GM21529 (cell line): ENCODE results near the gene RAB3A.

ENCODE experiments used
- ATAC-seq: cut with Tn5 transposase; IDR thresholded peaks from one replicate; pipeline ENCODE4 v1.9.1; 2021; ENCODE audit not compliant: unreplicated experiment

Gene RAB3A

GRCh38 chr19:18203863-18204393 is at the start of gene RAB3A:
TSS of gene RAB3A (minus strand) at chr19:18204042. CDS start at chr19:18202740, 1,302 bp downstream.
- ATAC-seq: peak; percentile 87

GRCh38 chr19:18253130-18253529 is 49.3 kb upstream of the RAB3A start:
- no peak for ATAC-seq

GRCh38 chr19:18252370-18252717 is 48.5 kb upstream of the RAB3A start:
- no peak for ATAC-seq

- ATAC-seq: no peak
Measured at GRCh38 chr19:18251587-18252369, 47.9 kb upstream of the RAB3A start.

GRCh38 chr19:18249834-18250233 is 46.0 kb upstream of the RAB3A start:
- no peak for ATAC-seq

- ATAC-seq: no peak
Measured at GRCh38 chr19:18245297-18245696, 41.5 kb upstream of the RAB3A start.

- no peak for ATAC-seq
Measured at GRCh38 chr19:18239303-18239702, 35.5 kb upstream of the RAB3A start.

GRCh38 chr19:18234194-18234593 is 30.4 kb upstream of the RAB3A start:
- ATAC-seq: no peak

- ATAC-seq: no peak
Measured at GRCh38 chr19:18233224-18233825, 29.5 kb upstream of the RAB3A start.

- ATAC-seq: no peak
Measured at GRCh38 chr19:18232540-18233223, 28.8 kb upstream of the RAB3A start.

- ATAC-seq: no peak
Measured at GRCh38 chr19:18231775-18232174, 27.9 kb upstream of the RAB3A start.

GRCh38 chr19:18230941-18231734 is 27.3 kb upstream of the RAB3A start:
- ATAC-seq: no peak

- ATAC-seq: no peak
Measured at GRCh38 chr19:18229915-18230314, 26.1 kb upstream of the RAB3A start.

GRCh38 chr19:18229474-18229873 is 25.6 kb upstream of the RAB3A start:
- no peak for ATAC-seq

GRCh38 chr19:18227781-18228271 is 24.0 kb upstream of the RAB3A start:
- ATAC-seq: no peak

GRCh38 chr19:18226956-18227780 is 23.3 kb upstream of the RAB3A start:
- no peak for ATAC-seq

GRCh38 chr19:18225702-18226468 is 22.0 kb upstream of the RAB3A start, which contains the start of gene PDE4C:
TSS of gene PDE4C (minus strand) at chr19:18226438. CDS start at chr19:18226415, 23 bp downstream.
- no peak for ATAC-seq

- ATAC-seq: no peak
Measured at GRCh38 chr19:18225355-18225701, 21.5 kb upstream of the RAB3A start.
